GM18502 (cell line): ENCODE results near the gene PEAK1.

ENCODE experiments used
- ATAC-seq: cut with Tn5 transposase; IDR thresholded peaks from one replicate; pipeline ENCODE4 v1.9.1; 2021; ENCODE audit warnings: mild to moderate bottlenecking; ENCODE audit not compliant: unreplicated experiment, poor library complexity

Gene PEAK1

GRCh38 chr15:77145370-77145769 is 274.5 kb downstream of the PEAK1 start:
- ATAC-seq, result no peak

DNA sequence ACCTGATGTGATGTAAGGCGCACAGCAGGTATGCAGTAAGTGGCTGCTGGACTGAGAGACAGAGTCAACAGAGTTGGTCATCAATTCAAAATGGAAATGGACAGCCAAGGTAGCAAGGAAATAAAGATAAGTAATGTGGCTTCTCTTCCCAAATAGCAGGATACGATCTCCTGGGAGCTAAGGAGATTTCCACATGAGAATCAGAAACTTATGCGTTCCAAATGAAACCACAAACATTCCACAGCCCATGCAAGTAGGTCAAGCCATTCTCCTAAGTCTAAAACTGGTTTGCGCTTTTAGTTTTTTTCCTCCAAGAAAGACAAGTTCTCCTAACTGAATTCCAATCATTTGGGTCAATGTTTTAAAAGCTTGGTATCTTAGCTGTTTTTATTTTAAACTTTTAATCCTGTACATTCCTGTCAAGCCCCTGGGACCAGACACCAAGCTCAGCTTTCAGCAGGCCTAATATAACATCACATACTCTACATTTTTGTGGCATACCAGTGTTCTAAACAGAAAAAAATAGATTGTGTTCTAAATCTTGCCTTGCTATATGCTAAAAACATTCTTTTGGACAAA is 275.3 kb downstream of the PEAK1 start:
- no peak for ATAC-seq

GRCh38 chr15:77144026-77144425 is 275.9 kb downstream of the PEAK1 start:
- ATAC-seq, result no peak

GRCh38 chr15:77143616-77144015 is 276.3 kb downstream of the PEAK1 start:
- no peak for ATAC-seq

DNA sequence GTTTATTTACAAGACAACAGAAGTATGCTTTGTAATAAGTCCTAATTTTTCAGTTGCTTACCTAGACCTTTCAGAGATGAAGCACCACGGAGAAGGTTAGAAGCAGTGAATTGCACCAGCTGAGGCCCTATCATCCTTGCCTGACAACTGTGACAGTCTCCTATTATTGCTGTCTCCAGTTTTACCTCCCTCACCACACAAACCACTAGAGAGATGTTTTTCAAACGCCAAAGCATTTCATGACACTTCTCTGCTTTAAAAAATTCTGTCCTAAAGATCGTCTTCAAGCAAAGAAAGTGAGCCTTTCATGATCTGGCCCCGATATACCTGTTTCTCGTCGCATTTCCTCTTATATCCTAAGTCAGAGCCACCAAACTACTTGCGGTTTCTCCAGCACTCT is 276.7 kb downstream of the PEAK1 start:
- ATAC-seq, result no peak

DNA sequence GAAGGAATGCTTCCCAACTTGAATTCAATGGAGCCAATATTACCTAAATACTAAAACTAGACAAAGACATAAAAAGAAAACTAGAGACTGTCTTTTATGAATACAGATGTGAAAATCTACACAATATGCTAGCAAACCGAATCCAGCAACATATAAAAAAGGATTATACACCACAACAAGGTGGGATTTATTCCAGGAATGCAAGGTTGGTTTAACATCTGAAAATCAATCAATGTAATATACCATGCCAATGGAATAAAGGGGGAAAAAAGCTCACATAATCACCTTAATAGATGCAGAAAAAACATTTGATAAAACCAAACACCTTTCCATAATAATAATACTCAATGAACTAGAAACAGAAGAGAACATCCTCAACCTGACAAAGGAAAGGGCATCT is 279.7 kb downstream of the PEAK1 start:
- ATAC-seq, result no peak

DNA sequence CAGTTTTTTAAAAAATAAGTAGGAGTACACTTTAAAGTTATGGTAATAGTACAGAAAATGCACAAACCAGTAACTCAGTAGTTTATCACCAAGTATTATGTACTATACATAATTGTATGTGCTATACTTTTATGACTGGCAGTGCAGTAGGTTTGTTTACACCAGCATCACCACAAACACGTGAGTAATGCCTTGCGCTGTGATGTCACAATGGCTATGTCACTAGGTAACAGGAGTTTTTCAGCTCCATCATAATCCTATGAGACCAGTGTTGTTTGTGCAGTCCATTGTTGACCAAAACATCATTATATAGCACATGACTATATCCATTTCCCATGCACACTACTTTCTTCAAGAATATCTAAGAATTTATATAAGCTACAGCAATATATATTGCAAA is 280.6 kb downstream of the PEAK1 start:
- ATAC-seq, result no peak

DNA sequence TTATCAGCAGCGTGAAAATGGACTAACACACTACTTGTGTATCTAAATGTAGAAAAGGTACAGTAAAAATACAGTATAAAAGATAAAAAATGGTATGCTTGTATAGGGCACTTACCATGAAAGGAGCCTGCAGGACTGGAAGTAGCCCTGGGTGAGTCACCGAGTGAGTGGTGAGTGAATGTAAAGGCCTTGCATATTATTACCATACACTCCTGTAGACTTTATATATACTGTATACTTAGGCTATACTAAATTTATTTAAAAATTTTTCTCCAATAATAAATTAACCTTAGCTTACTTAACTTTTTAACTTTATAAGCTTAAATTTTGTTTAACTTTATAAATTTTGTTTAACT is 281.8 kb downstream of the PEAK1 start:
- no peak for ATAC-seq

- no peak for ATAC-seq
Measured at GRCh38 chr15:77135181-77135580, 284.7 kb downstream of the PEAK1 start.

- no peak for ATAC-seq
Measured at GRCh38 chr15:77130315-77130930, 289.5 kb downstream of the PEAK1 start.

GRCh38 chr15:77127626-77128025 is 292.3 kb downstream of the PEAK1 start:
- ATAC-seq, result no peak

- ATAC-seq, result no peak
Measured at GRCh38 chr15:77126529-77127326, 293.2 kb downstream of the PEAK1 start.

GRCh38 chr15:77123854-77124253 is 296.1 kb downstream of the PEAK1 start:
- no peak for ATAC-seq

DNA sequence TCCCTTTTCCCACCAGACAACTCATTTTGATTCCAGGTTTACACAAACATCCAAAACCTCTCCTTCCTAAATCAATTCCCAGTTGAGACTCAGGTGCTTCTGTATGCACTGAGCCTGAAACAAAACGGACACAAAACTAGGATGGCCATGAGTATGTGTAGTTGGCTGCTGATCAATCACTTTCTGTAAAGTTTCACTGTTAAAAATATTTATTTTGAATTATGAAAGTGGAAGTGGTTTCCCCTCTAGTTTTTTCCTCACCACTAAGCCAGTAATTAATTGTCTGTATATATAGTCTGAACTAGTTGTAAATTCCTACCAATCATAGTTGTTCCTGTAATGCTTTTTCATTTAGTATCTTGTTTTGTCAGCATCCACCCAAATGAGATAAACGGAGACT is 297.3 kb downstream of the PEAK1 start:
- no peak for ATAC-seq

DNA sequence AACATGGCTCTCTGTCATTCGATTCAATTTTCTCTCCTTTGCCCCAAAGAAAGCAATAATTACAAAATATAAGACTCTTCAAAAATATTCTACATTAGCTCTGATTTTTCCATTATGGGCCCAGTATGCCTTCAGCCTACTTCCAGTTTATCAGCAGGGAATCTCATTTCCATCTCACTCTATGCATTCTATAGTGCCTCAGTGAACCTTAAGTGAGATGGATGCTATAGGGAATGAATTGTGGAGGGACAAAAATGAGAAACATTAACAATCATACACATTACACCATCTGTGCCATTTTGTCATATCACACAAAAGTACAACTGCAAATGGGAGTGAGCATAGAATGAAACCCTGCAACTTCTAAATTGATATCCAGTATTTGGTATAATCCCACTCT is 298.3 kb downstream of the PEAK1 start:
- no peak for ATAC-seq

DNA sequence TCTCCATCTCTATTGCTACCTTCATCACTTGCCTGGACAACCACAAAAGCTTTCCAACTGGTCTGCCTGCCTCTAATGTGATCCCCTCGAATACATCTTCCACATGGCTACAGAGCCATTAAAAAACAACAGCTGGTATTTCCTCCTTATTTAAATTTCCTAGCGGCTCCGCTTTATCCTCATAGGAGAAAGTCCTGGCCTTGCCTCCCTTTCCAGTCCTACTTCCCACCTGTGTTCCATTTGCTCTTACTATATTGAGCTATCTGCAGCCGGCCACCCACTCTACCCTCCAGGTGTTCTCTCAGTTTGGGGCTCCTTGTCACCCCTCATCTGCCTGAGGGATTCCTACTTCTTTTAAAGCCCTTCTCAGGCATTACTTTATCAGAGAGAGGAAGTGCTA is 299.3 kb downstream of the PEAK1 start:
- no peak for ATAC-seq

DNA sequence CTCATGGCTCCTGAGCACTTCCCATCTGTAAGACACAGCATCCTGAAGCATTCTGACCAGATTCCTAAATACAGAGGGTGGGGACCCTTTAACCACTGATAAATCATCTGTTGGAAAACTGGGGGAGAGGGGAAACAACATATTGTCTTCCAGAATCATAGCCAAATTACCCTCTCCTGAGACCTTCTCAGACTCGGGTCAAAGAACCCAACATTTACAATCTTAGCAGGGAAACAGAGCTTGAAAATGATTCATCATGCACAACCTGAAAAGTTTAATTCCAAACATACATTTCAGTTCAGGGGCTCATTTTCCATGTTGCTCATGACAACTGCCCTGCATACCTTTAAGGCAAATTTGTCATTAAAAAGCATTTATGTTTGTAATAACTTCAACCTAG is 300.5 kb downstream of the PEAK1 start:
- ATAC-seq, result no peak

- no peak for ATAC-seq
Measured at GRCh38 chr15:77118882-77119321, 301.0 kb downstream of the PEAK1 start.

DNA sequence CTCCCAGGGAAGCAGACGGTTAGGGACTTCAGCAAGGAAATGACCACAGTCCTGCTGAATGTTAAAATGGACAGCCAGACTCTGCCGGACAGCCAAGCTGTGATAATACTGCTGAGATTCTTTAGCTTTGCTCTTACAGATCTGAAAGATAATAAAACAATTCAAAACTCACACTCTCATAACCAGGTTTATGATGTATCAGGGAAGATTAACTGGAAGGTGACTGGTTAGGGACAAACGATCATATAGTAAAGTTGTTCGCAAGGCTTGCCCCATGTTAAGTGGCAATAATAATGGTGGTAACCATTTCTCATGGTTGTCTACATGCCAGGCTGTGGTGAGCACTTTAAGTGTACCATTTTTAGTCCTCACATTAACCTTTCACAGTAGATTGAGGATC is 304.7 kb downstream of the PEAK1 start:
- no peak for ATAC-seq

DNA sequence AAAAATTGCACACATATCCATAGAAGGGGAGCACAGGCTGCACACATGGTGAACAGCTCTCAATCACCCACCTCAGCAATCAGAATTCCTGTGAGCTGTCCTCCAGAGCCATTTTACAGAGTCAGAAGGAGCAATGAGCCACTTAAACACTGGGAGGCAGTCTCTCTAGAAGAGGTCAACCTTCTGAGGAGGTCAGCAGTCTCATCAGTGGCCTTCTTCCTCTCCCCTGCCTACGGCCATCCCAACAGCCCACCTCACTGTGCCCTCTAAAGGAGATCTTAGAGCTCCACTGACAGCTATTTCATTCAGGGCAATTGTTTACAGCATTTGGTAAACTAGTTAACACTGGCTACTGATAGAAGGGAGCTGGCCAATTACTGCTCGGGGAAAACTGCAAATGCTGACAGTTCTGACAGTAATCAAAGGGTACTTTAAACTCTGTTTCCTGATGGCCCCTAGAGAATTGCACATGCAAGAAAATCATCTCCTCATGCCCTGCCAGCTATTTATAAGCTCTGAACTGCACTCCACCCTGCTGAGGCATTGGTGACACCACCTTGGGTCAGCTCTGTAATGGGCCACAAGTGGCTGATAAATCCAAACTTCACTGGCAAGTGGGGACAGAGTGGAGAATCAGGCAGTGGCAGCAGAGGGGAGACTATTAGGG is 306.9 kb downstream of the PEAK1 start:
- ATAC-seq, result no peak

- no peak for ATAC-seq
Measured at GRCh38 chr15:77111789-77112188, 308.1 kb downstream of the PEAK1 start.
